DND-41 (cell line): ENCODE results near the gene CUL5.

Source experiments
- CTCF ChIP-seq: IDR thresholded peaks from 2 replicates; pipeline ENCODE4 v1.5.1; 2012; ENCODE audit warnings: borderline replicate concordance, low read length, moderate library complexity, mild to moderate bottlenecking; ENCODE audit not compliant: poor library complexity, severe bottlenecking; ENCODE audit errors: extremely low read depth
- EZH2 ChIP-seq: IDR thresholded peaks from 3 replicates; pipeline ENCODE4 v1.6.1; 2012; ENCODE audit warnings: borderline replicate concordance, low read depth, mild to moderate bottlenecking, moderate library complexity, low read length, inconsistent platforms; ENCODE audit not compliant: severe bottlenecking

- no peak for TF ChIP-seq EZH2
- no peak for TF ChIP-seq CTCF
These were observed 25.3 kb downstream of the CUL5 start for GRCh38 chr11:108034034-108034433.
